Measurements from ENCODE around the gene OTOR. TPM values are rescaled to one million over a fixed set of nuclear protein-coding genes. Genes with fewer than 3 reads are reported as not detected.

Gene OTOR
- total and polyA plus RNA-seq, 2 of the 8 experiments (the other 6 are each of a cell fraction or from before 2014, with no cell fraction given): not detected

GRCh38 chr20:16732506-16733152, 15.5 kb upstream of the OTOR start (continued):
- TF ChIP-seq SP4 (IDR thresholded peaks at IDR 0.05; ENCODE audit: low read length): no peak
- TF ChIP-seq TAF1 (IDR thresholded peaks at IDR 0.05; ENCODE audit: low read depth, low read length): no peak
- TF ChIP-seq HDAC2 (IDR thresholded peaks at IDR 0.05; ENCODE audit: borderline replicate concordance in 1 of 2, low read depth in 2 of 2, low read length in 2 of 2): no peak

All from H1 (cell line).